Astrocyte (in vitro differentiated cells and primary cell): Measurements from ENCODE around the gene KCNMA1.

Experiments
- CTCF ChIP-seq: IDR thresholded peaks from 2 replicates; pipeline ENCODE4 v1.5.1; 2011; ENCODE audit warnings: low read depth, mild to moderate bottlenecking, inconsistent platforms, low read length, moderate library complexity; ENCODE audit not compliant: insufficient read depth
- EZH2 ChIP-seq: IDR thresholded peaks from 2 replicates; pipeline ENCODE4 v1.6.1; 2012; ENCODE audit warnings: mild to moderate bottlenecking, low read length, inconsistent platforms; ENCODE audit not compliant: insufficient read depth

GRCh38 chr10:77539147-77539935 lies 98.3 kb downstream of the KCNMA1 start:
- TF ChIP-seq CTCF, result no peak
- TF ChIP-seq EZH2, result no peak
